Adrenal gland (tissue), 12 donors: Measurements from ENCODE around the gene RPL27A. TPM values are rescaled to one million over a fixed set of nuclear protein-coding genes. Genes with fewer than 3 reads are reported as not detected.

ENCODE experiments used
- DNase-seq, 7 donors: peaks; one replicate each; pipeline ENCODE4 v3.0.0-alpha.2; 2019 to 2020
- H3K27ac ChIP-seq, 5 donors: fragments of 200-600 bp; sonication (generic) in 4 of 5; 1 replicate in 3 of 5; 2 replicates in 2 of 5; pipeline versions ENCODE4 v1.5.1 to v1.8.0; 2016 to 2020; ENCODE audit warnings: mild to moderate bottlenecking in 1 of 5
- H3K27me3 ChIP-seq: fragments of 200-600 bp; 2 replicates; pipeline ENCODE4 v1.8.0; 2021
- H3K36me3 ChIP-seq, 2 donors: fragments of 200-600 bp; replicated peaks in 1 of 2; 1 replicate in 1 of 2; 2 replicates in 1 of 2; pipeline versions ENCODE4 v1.5.1 to v1.8.0; 2018 to 2022
- H3K4me1 ChIP-seq, 2 donors: fragments of 200-600 bp; replicated peaks in 1 of 2; 1 replicate in 1 of 2; 2 replicates in 1 of 2; pipeline versions ENCODE4 v1.5.1 to v1.8.0; 2018 to 2021
- H3K4me3 ChIP-seq, 4 donors: fragments of 200-600 bp; sonication (generic) in 3 of 4; one replicate each; pipeline ENCODE4 v1.5.1; 2016 to 2018
- H3K9me3 ChIP-seq, 3 donors: fragments of 200-600 bp; sonication (generic) in 1 of 3; replicated peaks in 1 of 3; 1 replicate in 2 of 3; 2 replicates in 1 of 3; pipeline versions ENCODE4 v1.5.1 to v1.8.0; 2016 to 2021
- CTCF ChIP-seq, 6 experiments: fragments of 450-650 bp in 4 of 6; fragments of 200-600 bp in 2 of 6; sonication (generic) in 1 of 6; IDR thresholded peaks; 1 replicate in 5 of 6; 2 replicates in 1 of 6; pipeline versions ENCODE4 v1.5.1 to v1.8.0; 2016 to 2021; ENCODE audit warnings: antibody characterized with exemption in 6 of 6, mild to moderate bottlenecking in 2 of 6, moderate library complexity in 1 of 6
- POLR2A ChIP-seq, 2 donors: fragments of 450-650 bp; IDR thresholded peaks; one replicate each; pipeline ENCODE4 v1.6.1; 2017; ENCODE audit warnings: antibody characterized with exemption in 2 of 2, mild to moderate bottlenecking in 2 of 2, moderate library complexity in 1 of 2
- WGBS, 4 donors: extraction: QIAGEN DNeasy Blood & Tissue Kit in 2 of 4; methylation state at CpG; one replicate each; pipeline versions ENCODE4 v1.1.5 to v1.1.7; 2013 to 2017; 5-methylcytosine and 5-hydroxymethylcytosine counted together
- intact Hi-C, 2 donors: fragments of 100-400 bp; cut with DNase I; formaldehyde crosslinking; loops; one replicate each; pipeline versions ENCODE4 v1.14.1 to v1.15.0; 2022 to 2023
- polyA plus RNA-seq, 3 donors: library from polyadenylated mRNA; stranded (reverse); fragments of 200-250 nt in 2 of 3; fragments of 350-450 nt in 1 of 3; fragmentation: Illumina TruSeq in 1 of 3; extraction: RNeasy Lipid Tissue Mini Kit (QIAGEN cat#74804) in 1 of 3; gene quantifications; one replicate each; pipeline ENCODE4 v1.2.3, GENCODE V29; 2013 to 2014
- total RNA-seq, 9 donors: library from RNA; depleted of rRNA in 4 of 9; stranded (reverse); fragments of >200 nt in 4 of 9; fragments of 120-200 nt in 1 of 9; fragmentation: NEBNext Ultra II Directional in 1 of 9; extraction: Animal tissue kit (Norgen Biotek cat#: 25700) in 1 of 9; gene quantifications; one replicate each; pipeline versions ENCODE4 v1.1.0 to v1.2.4, GENCODE V29; 2013 to 2023
- donor health status: healthy with polysubstance abuse.
- donor health status: Bipolar disorder and iron deficiency.
- donor health status: DM: yes; HTN: yes; CAD: no.
- donor health status: DM: no; HTN: no; CAD: no.
- donor health status: DM: no; HTN: no; CAD: no.
- donor health status: DM: yes; HTN: yes; CAD: no.

RPL27A gene
- total and polyA plus RNA-seq, 12 donors = 668 to 3,013 (median 1,139) TPM

- Histone ChIP-seq H3K27me3 (no peaks in the 10 kb centered on the region), H3K9me3 (no peaks in the 10 kb centered on the region), H3K36me3 (peaks cover 0 to 63% of the 10 kb centered on the region in 2 donors), H3K27ac (peak overlapping the region in 4 of 5 donors; percentile 37 to 82 (median 74)), H3K4me1 (peaks cover 29 to 30% of the 10 kb centered on the region in 2 donors), H3K4me3 (no peak overlapping the region)
- intact Hi-C loops = no loop called here
- TF ChIP-seq CTCF (IDR thresholded peaks at IDR 0.05) (no peak), POLR2A (IDR thresholded peaks at IDR 0.05) (no peak)
- DNase-seq = peak in 6 of 7 donors; percentile 57 to 86 (median 71)
- 47 to 79% (median 60%) methylated on average over 10 to 12 of the region's 12 CpGs for WGBS, 4 donors
Measured at GRCh38 chr11:8709002-8709672, 26.5 kb downstream of the RPL27A start.

GRCh38 chr11:8709777-8710176 is 27.2 kb downstream of the RPL27A start:
- peaks cover 0 to 63% of the 10 kb centered on the region in 2 donors for H3K36me3 ChIP-seq
- intact Hi-C loops = no loop called here

GRCh38 chr11:8711895-8712442 is 29.4 kb downstream of the RPL27A start:
- Histone ChIP-seq H3K27ac (no peak overlapping the region), H3K4me3 (no peak overlapping the region), H3K36me3 (peaks cover 0 to 61% of the 10 kb centered on the region in 2 donors), H3K9me3 (no peaks in the 10 kb centered on the region), H3K4me1 (peaks cover 46 to 52% of the 10 kb centered on the region in 2 donors), H3K27me3 (no peaks in the 10 kb centered on the region)
- 81 to 88% (median 83%) methylated on average over 5 of the region's 5 CpGs for WGBS, 4 donors
- no peak for DNase-seq
- intact Hi-C loops = no loop called here
- no peak for TF ChIP-seq POLR2A (IDR thresholded peaks at IDR 0.05)

More at GRCh38 chr11:8709777-8710176, 27.2 kb downstream of the RPL27A start:
- Histone ChIP-seq H3K9me3 (no peaks in the 10 kb centered on the region), H3K4me1 (peaks cover 30% of the 10 kb centered on the region in 2 donors), H3K4me3 (no peak overlapping the region), H3K27me3 (no peaks in the 10 kb centered on the region), H3K27ac (peak overlapping the region in 4 of 5 donors; percentile 37 to 82 (median 74))
- no peak for TF ChIP-seq POLR2A (IDR thresholded peaks at IDR 0.05)
- TF ChIP-seq CTCF (IDR thresholded peaks at IDR 0.05) = no peak
- 59 to 64% (median 60%) methylated on average over 4 of the region's 4 CpGs for WGBS, 4 donors
- DNase-seq = no peak

- H3K27ac ChIP-seq = no peak overlapping the region
Measured at GRCh38 chr11:8712506-8712905, 29.9 kb downstream of the RPL27A start.

More at GRCh38 chr11:8712506-8712905, 29.9 kb downstream of the RPL27A start:
- WGBS, 4 donors = 96 to 99% (median 98%) methylated on average over 9 to 12 of the region's 12 CpGs
- no peaks in the 10 kb centered on the region for H3K27me3 ChIP-seq
- intact Hi-C loops = no loop called here
- TF ChIP-seq CTCF (IDR thresholded peaks at IDR 0.05) (no peak), POLR2A (IDR thresholded peaks at IDR 0.05) (no peak)
- H3K9me3 ChIP-seq = no peaks in the 10 kb centered on the region
- H3K4me3 ChIP-seq = no peak overlapping the region
- H3K4me1 ChIP-seq = peaks cover 47 to 54% of the 10 kb centered on the region in 2 donors
- DNase-seq = no peak
- peaks cover 0 to 61% of the 10 kb centered on the region in 2 donors for H3K36me3 ChIP-seq
